Hematopoietic multipotent progenitor cell treated with erythropoietin and hydrocortisone succinate and interleukin-3 and kit ligand, for 17 days (in vitro differentiated cells): ENCODE results near the gene UQCC2.

Experiments used
- DNase-seq: peaks from one replicate; pipeline ENCODE4 v3.0.0-alpha.2; 2015; ENCODE audit warnings: low spot score

Gene UQCC2

DNA sequence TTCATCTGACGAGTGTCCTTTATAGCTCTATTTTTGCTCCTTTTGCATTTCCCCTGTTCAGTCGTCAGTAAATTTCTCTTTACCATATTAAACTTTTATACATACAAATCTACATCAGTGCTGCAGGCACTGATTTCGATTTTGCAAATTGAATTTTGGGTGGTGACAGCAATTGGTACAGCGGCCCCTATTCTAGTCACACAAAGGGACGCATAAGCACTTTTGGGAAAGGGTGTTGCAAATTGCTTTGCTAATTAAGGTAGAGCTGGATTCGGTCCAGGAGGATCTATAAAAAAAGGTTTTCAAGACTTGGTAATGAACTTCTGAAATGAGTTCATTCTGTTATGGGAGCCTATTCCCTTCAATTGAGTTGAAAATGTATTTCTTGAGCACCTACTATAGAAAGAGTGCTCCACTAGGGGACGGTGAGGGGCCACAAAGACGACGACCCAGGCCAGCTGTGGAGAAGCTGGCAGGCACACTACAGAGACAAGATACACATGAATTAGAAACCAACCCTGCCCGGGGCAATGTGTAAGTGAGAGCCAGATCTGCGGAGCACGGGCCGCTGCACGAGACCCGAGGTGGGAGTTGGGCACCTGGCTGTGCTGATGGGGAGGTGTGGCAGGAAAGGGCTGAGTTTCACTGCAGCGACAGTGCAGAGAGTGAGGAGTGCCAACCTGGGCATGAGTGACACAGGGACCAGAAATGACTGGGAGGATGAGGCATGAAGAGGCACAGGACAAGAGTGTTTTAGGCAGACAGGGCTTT, 5.4 kb downstream of the UQCC2 start:
- DNase-seq = no peak

DNA sequence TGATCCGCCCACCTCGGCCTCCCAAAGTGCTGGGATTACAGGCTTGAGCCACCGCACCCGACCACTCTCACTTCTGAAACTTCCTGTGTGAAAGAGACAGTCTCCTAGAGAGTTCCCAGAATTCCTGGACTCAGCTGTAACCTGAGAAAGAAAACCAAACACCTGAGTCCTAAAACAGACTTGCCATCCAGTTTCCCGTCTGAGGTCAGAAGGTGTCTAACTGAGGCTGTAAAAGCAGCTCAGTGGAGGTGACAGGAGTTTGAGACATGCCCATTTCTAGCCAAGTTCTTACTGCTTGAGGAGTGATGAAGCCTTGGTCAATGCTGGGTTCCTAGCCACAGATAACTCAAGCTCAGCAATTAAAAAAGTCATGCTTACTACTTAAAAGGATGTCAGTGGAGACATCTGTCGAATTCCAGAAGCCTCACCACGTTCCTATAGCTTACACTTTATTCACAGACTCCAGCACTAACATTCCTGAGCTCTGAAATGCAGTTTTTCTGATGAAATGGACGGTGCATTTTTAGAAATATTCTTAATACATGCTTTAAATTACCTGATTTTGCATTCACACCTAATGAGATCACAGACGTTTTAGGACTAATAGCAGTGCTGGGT, 6.1 kb downstream of the UQCC2 start:
- no peak for DNase-seq

GRCh38 chr6:33704215-33705066, 7.1 kb downstream of the UQCC2 start:
- no peak for DNase-seq

DNA sequence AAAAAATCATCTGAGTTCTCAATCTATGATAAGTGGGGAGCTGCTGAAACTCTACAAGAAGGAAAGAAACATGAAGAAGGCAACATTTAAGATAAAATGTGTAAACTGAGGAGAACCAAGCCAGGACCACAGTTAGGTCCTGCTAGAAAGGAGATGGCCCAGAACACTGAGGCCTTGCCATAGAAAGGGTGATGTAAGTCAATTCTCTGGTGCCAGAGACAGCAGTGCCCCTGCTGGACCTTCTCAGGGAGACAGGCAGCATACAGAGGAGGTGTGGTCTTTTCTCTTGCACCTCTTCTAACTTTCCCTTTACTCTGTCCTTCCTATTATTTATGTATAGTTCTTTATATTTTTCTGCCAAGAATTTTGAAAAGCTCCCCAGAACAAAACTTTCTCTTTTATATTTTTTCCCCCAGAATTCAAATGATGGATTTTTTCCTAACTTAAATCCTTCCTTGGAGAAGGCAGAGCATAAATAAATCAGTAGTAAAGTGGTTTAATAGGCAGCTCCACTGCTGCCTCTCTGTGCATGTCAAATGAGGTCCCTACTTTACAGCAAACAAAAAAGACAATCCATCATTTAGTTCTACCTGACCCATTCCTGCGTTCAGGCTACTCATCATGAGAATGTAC, 9.0 kb downstream of the UQCC2 start:
- no peak for DNase-seq

GRCh38 chr6:33700391-33701050, 11.0 kb downstream of the UQCC2 start:
- DNase-seq = peak; percentile 48

DNA sequence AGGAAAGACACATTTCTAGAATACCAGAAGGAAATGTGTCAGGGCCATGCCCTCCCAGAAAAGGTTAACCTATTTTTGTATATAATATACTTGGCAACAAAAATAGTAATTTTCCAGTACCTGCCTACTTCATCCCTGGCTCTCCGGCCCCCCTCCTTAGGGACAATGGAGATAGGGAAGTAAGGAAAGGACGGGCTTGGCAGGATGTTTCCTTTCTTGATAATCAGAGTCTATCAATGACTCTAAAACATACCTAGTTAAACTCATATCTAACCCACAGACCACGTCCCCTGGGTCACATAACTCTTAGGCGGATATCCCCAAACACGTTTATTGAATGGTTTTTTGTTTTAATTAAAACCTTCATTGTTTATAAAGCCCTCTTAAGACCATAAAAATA, 11.8 kb downstream of the UQCC2 start:
- DNase-seq = no peak

- DNase-seq = no peak
Measured at GRCh38 chr6:33699131-33699530, 12.4 kb downstream of the UQCC2 start.

GRCh38 chr6:33698494-33698893, 13.0 kb downstream of the UQCC2 start:
- DNase-seq = no peak

GRCh38 chr6:33697845-33698244, 13.7 kb downstream of the UQCC2 start:
- DNase-seq = no peak

- no peak for DNase-seq
Measured at GRCh38 chr6:33696548-33697518, 14.7 kb downstream of the UQCC2 start.

DNA sequence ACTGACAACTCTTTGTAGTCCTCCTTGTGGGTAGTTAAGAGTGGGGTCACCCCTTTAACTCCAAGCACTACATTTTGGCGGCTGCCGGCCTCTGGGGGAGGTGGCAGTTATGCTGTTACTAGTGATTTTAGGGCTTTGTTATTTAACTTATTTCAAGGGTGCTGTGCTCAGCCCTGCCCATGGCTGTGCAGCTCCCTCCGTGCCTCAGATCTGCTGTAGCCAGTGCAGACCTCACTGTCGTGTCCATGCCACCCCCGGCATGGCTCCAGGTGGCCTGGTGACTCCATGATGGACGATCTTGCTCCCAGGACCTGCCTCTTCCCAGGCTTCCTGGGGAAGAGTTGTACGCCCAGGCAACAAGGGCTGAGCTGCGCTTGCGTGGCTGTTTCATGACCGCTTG, 15.4 kb downstream of the UQCC2 start:
- DNase-seq = no peak

DNA sequence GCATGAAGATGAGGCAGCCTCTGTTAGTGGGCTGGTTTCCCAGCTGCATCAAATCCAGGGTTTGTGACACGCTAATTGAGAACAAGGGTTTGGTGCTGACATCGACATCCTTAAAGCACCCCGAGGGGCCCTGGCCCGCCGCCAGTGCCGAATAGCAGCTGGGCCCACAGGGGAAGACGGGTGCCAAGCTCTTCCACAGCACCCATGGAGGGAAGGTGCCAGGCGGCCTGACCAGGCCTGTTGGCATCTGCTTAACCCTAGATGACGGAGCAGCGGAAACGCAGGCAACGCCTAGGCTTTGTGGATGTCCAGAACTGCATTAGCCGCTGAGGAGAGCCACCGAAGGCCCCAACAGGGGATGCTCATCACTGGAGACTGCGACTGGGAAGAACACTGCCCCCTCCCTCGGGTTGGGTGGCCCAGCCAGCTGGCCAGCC, 16.0 kb downstream of the UQCC2 start:
- no peak for DNase-seq

- DNase-seq = no peak
Measured at GRCh38 chr6:33694977-33695376, 16.5 kb downstream of the UQCC2 start.

- no peak for DNase-seq
Measured at GRCh38 chr6:33694401-33694931, 17.0 kb downstream of the UQCC2 start.

DNA sequence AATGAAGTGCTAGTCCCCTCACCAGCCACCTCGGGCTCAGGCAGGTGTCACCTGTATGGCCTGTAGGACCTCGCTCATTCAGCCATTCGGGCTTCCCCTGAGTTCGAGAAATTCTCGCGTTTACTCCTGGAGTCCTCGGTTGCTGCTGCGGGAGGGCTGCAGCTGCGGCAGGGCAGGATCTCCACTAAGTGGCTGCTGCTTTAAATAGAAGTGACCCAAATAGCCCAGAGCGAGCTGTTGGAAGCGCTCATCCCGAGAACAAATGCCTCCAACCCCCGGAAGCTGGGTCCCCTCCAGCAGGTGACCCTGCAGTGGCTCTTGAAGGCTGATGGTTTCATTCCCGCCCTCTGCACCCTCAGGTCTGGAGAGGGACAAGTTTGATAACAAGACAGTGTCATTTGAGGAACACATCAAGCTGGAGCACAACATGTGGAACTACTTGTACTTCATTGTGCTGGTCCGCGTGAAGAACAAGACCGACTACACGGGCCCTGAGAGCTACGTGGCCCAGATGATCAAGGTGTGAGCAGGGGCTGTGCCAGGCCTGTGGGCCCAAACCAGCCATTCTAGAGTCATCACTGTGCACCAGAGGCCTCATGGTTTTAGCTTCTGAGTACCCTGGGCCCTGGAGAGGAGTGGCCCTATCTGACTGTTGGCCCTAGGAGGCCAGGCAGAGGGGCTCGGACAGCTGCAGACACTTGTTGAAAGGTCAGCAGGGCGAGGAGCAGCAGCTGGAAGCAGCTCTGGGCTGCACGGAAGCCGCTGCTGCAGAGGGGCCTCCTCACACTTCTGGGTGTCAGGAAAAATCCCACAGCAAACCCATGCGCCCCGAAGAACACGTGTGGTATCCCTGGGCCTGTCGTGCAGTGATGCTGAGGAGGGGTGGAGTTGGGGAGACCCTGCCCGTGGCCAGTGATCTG, 18.1 kb downstream of the UQCC2 start:
- DNase-seq = no peak

GRCh38 chr6:33692760-33693158, 18.7 kb downstream of the UQCC2 start:
- DNase-seq = no peak

GRCh38 chr6:33692078-33692759, 19.3 kb downstream of the UQCC2 start:
- no peak for DNase-seq

DNA sequence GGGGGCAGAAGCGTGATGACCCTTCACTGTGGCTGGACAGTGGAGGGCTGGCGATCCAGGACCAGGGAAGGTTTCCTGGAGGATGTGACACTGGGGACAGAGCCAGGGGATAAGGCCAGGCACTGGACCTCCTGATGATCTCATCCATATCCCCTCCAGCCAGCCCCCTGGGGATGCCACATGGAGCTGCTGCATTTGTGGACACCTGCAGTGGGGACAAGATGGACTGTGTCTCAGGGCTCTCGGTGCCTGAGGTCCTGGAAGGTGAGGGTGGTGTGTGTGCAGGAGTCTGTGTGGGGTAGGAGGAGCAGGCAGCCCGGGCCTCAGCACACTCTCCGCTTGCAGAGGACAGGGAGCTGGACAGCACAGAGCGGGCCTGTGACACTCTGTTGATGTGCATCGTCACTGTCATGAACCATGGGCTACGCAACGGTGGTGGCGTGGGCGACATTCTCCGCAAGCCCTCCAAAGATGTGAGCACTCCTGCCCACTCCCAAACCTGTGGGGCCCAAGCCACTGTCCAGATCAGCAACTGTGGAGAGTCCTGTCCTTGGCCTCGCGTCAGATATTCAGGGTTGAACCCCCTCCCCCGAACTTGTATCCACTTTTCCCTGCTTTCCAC, 19.9 kb downstream of the UQCC2 start:
- DNase-seq = no peak
